Ascending aorta (tissue), 2 donors: Measurements from ENCODE around the gene FARP1. TPM values are rescaled to one million over a fixed set of nuclear protein-coding genes. Genes with fewer than 3 reads are reported as not detected.

ENCODE experiments used
- DNase-seq, 2 donors: peaks; one replicate each; pipeline ENCODE4 v3.0.0-alpha.2; 2019; ENCODE audit warnings: low spot score in 2 of 2
- H3K27ac ChIP-seq, 2 donors: fragments of 200-600 bp; sonication (generic); one replicate each; pipeline ENCODE4 v1.5.1; 2016 to 2017; ENCODE audit warnings: mild to moderate bottlenecking in 1 of 2
- H3K27me3 ChIP-seq: fragments of 200-600 bp; sonication (generic); one replicate; pipeline ENCODE4 v1.5.1; 2017
- H3K36me3 ChIP-seq, 2 donors: fragments of 200-600 bp; sonication (generic); one replicate each; pipeline ENCODE4 v1.5.1; 2016
- H3K4me1 ChIP-seq, 2 donors: fragments of 200-600 bp; sonication (generic); one replicate each; pipeline ENCODE4 v1.5.1; 2016 to 2017; ENCODE audit warnings: mild to moderate bottlenecking in 1 of 2
- H3K4me3 ChIP-seq, 2 donors: fragments of 200-600 bp; sonication (generic); one replicate each; pipeline ENCODE4 v1.5.1; 2016 to 2017; ENCODE audit warnings: mild to moderate bottlenecking in 1 of 2
- H3K9me3 ChIP-seq, 2 donors: fragments of 200-600 bp; sonication (generic); one replicate each; pipeline ENCODE4 v1.5.1; 2016
- CTCF ChIP-seq, 3 experiments: fragments of 200-600 bp in 2 of 3; fragments of 450-650 bp in 1 of 3; sonication (generic) in 2 of 3; IDR thresholded peaks; one replicate each; pipeline ENCODE4 v1.5.1; 2016 to 2019; ENCODE audit warnings: antibody characterized with exemption in 3 of 3, mild to moderate bottlenecking in 1 of 3, moderate library complexity in 1 of 3
- intact Hi-C: fragments of 100-400 bp; cut with DNase I; formaldehyde crosslinking; loops from one replicate; pipeline ENCODE4 v1.15.1; 2023
- total RNA-seq: library from RNA; depleted of rRNA; stranded (reverse); fragments of >200 nt; gene quantifications from one replicate; pipeline ENCODE4 v1.1.0, GENCODE V29; 2016

The FARP1 gene
- total RNA-seq, 1 donor from 2014 or later, result 80.8 TPM

- H3K9me3 ChIP-seq, result no peaks in the 10 kb centered on the region
- no peak for TF ChIP-seq CTCF (IDR thresholded peaks at IDR 0.05)
- DNase-seq, result no peak
- H3K27ac ChIP-seq, result no peak overlapping the region
- no peaks in the 10 kb centered on the region for H3K27me3 ChIP-seq
- H3K4me1 ChIP-seq, result no peaks in the 10 kb centered on the region
- intact Hi-C loops, result no loop called here
- no peak overlapping the region for H3K4me3 ChIP-seq
- no peaks in the 10 kb centered on the region for H3K36me3 ChIP-seq
Measured at GRCh38 chr13:98108341-98108740, 34.6 kb upstream of the FARP1 start.

GRCh38 chr13:98109226-98109853 lies 33.6 kb upstream of the FARP1 start:
- TF ChIP-seq CTCF (IDR thresholded peaks at IDR 0.05), result no peak
- intact Hi-C loops, result no loop called here

GRCh38 chr13:98110749-98111148 lies 32.1 kb upstream of the FARP1 start:
- Histone ChIP-seq H3K36me3 (no peaks in the 10 kb centered on the region), H3K27me3 (no peaks in the 10 kb centered on the region), H3K4me3 (no peak overlapping the region), H3K4me1 (no peaks in the 10 kb centered on the region), H3K9me3 (no peaks in the 10 kb centered on the region), H3K27ac (no peak overlapping the region)
- no peak for DNase-seq
- no peak for TF ChIP-seq CTCF (IDR thresholded peaks at IDR 0.05)
- intact Hi-C loops, result no loop called here

More at GRCh38 chr13:98109226-98109853, 33.6 kb upstream of the FARP1 start:
- H3K27ac ChIP-seq, result no peak overlapping the region
- H3K9me3 ChIP-seq, result no peaks in the 10 kb centered on the region
- no peaks in the 10 kb centered on the region for H3K27me3 ChIP-seq
- no peak overlapping the region for H3K4me3 ChIP-seq
- no peaks in the 10 kb centered on the region for H3K36me3 ChIP-seq
- H3K4me1 ChIP-seq, result no peaks in the 10 kb centered on the region
- DNase-seq, result no peak

- Histone ChIP-seq H3K27ac (no peak overlapping the region), H3K4me3 (no peak overlapping the region), H3K4me1 (no peaks in the 10 kb centered on the region), H3K9me3 (no peaks in the 10 kb centered on the region), H3K36me3 (no peaks in the 10 kb centered on the region), H3K27me3 (no peaks in the 10 kb centered on the region)
- TF ChIP-seq CTCF (IDR thresholded peaks at IDR 0.05), result no peak
- intact Hi-C loops, result no loop called here
- no peak for DNase-seq
Measured at GRCh38 chr13:98111168-98112098, 31.5 kb upstream of the FARP1 start.

GRCh38 chr13:98112456-98112855 lies 30.4 kb upstream of the FARP1 start:
- TF ChIP-seq CTCF (IDR thresholded peaks at IDR 0.05), result no peak
- Histone ChIP-seq H3K9me3 (no peaks in the 10 kb centered on the region), H3K4me3 (no peak overlapping the region), H3K36me3 (no peaks in the 10 kb centered on the region), H3K4me1 (no peaks in the 10 kb centered on the region), H3K27ac (no peak overlapping the region), H3K27me3 (no peaks in the 10 kb centered on the region)
- intact Hi-C loops, result no loop called here
- DNase-seq, result no peak
